SW480 (cell line): Measurements from ENCODE around the gene HHATL.

Experiments used
- DNase-seq: peaks from one replicate; pipeline ENCODE4 v3.0.0-alpha.2; 2016; ENCODE audit warnings: low spot score

HHATL gene

GRCh38 chr3:42697289-42698051 lies 5.1 kb downstream of the HHATL start:
- DNase-seq = no peak

GRCh38 chr3:42696356-42697288 lies 6.0 kb downstream of the HHATL start:
- DNase-seq = no peak

GRCh38 chr3:42694366-42694765 lies 8.2 kb downstream of the HHATL start:
- DNase-seq = no peak

GRCh38 chr3:42693530-42693930 lies 9.1 kb downstream of the HHATL start:
- DNase-seq = no peak

- DNase-seq = no peak
These were observed 9.7 kb downstream of the HHATL start for GRCh38 chr3:42692667-42693529.

- DNase-seq = no peak
These were observed 10.6 kb downstream of the HHATL start for GRCh38 chr3:42691816-42692666.

- no peak for DNase-seq
These were observed 11.6 kb downstream of the HHATL start for GRCh38 chr3:42690766-42691680.

- DNase-seq = no peak
These were observed 12.4 kb downstream of the HHATL start for GRCh38 chr3:42690191-42690590.

- DNase-seq = no peak
These were observed 13.1 kb downstream of the HHATL start for GRCh38 chr3:42689421-42690014.

- no peak for DNase-seq
These were observed 13.8 kb downstream of the HHATL start for GRCh38 chr3:42688487-42689420.

- DNase-seq = no peak
These were observed 14.6 kb downstream of the HHATL start for GRCh38 chr3:42688016-42688415.

GRCh38 chr3:42686832-42687650 lies 15.6 kb downstream of the HHATL start:
- DNase-seq = no peak

- DNase-seq = no peak
These were observed 16.4 kb downstream of the HHATL start for GRCh38 chr3:42685891-42686820.

GRCh38 chr3:42685363-42685881 lies 17.2 kb downstream of the HHATL start, which contains the start of gene KLHL40:
KLHL40 (plus strand) TSS chr3:42685537; CDS start chr3:42685619, 82 bp downstream.
- DNase-seq = no peak

GRCh38 chr3:42684632-42685362 lies 17.8 kb downstream of the HHATL start:
- no peak for DNase-seq
